SK-MEL-5 (cell line): Measurements from ENCODE around the gene CHST2. TPM values are rescaled to one million over a fixed set of nuclear protein-coding genes. Genes with fewer than 3 reads are reported as not detected.

Experiments used
- DNase-seq: peaks from one replicate; pipeline ENCODE4 v3.0.0-alpha.2; 2016; ENCODE audit warnings: low read depth, low spot score
- in situ Hi-C: cut with HindIII; loops from 2 replicates; pipeline ENCODE4 v1.10.0; 2016; ENCODE audit warnings: low sequenced_read_pairs, high pct_unique_total_duplicates, low pct_unique_long_range_greater_than_20kb
- total RNA-seq: library from RNA; depleted of rRNA; stranded (reverse); fragments of >200 nt; shearing (Covaris generic); gene quantifications from 2 replicates; pipeline ENCODE4 v1.2.3, GENCODE V29; 2014

Gene CHST2
- total RNA-seq, 1 experiment from 2014 or later: 3.6 TPM

GRCh38 chr3:143090976-143091837 lies 28.4 kb upstream of the CHST2 start:
- in situ Hi-C loops: no loop called here

GRCh38 chr3:143092191-143092590 lies 27.4 kb upstream of the CHST2 start:
- DNase-seq: no peak
- in situ Hi-C loops: no loop called here

More at GRCh38 chr3:143090976-143091837, 28.4 kb upstream of the CHST2 start:
- DNase-seq: no peak

GRCh38 chr3:143095813-143096212 lies 23.8 kb upstream of the CHST2 start:
- in situ Hi-C loops: no loop called here
- DNase-seq: no peak

- in situ Hi-C loops: no loop called here
- DNase-seq: no peak
Measured at GRCh38 chr3:143098032-143098764, 21.4 kb upstream of the CHST2 start.

- in situ Hi-C loops: no loop called here
Measured at GRCh38 chr3:143099210-143099609, 20.4 kb upstream of the CHST2 start.

GRCh38 chr3:143099690-143100089 lies 19.9 kb upstream of the CHST2 start:
- in situ Hi-C loops: no loop called here
- no peak for DNase-seq

More at GRCh38 chr3:143099210-143099609, 20.4 kb upstream of the CHST2 start:
- DNase-seq: no peak

GRCh38 chr3:143100451-143100850 lies 19.1 kb upstream of the CHST2 start:
- in situ Hi-C loops: no loop called here
- DNase-seq: no peak

- no peak for DNase-seq
- in situ Hi-C loops: no loop called here
Measured at GRCh38 chr3:143101792-143102381, 17.7 kb upstream of the CHST2 start.

GRCh38 chr3:143103652-143104051 lies 15.9 kb upstream of the CHST2 start:
- in situ Hi-C loops: no loop called here
- DNase-seq: no peak

- DNase-seq: no peak
- in situ Hi-C loops: no loop called here
Measured at GRCh38 chr3:143105170-143105569, 14.4 kb upstream of the CHST2 start.

GRCh38 chr3:143109861-143110260 lies 9.7 kb upstream of the CHST2 start:
- in situ Hi-C loops: no loop called here
- DNase-seq: no peak

- no peak for DNase-seq
- in situ Hi-C loops: no loop called here
Measured at GRCh38 chr3:143110371-143110770, 9.2 kb upstream of the CHST2 start.

GRCh38 chr3:143118630-143119008 lies 952 bp upstream of the CHST2 start:
- DNase-seq: no peak

GRCh38 chr3:143119974-143120715 lies 574 bp downstream of the CHST2 start:
- in situ Hi-C loops: no loop called here
- no peak for DNase-seq

More at GRCh38 chr3:143118630-143119008, 952 bp upstream of the CHST2 start:
- in situ Hi-C loops: no loop called here

- DNase-seq: no peak
- in situ Hi-C loops: no loop called here
Measured at GRCh38 chr3:143120716-143121240, 1.2 kb downstream of the CHST2 start.

GRCh38 chr3:143121241-143122088 lies 1.9 kb downstream of the CHST2 start:
- in situ Hi-C loops: no loop called here

GRCh38 chr3:143122089-143122430 lies 2.5 kb downstream of the CHST2 start:
- no peak for DNase-seq
- in situ Hi-C loops: no loop called here

More at GRCh38 chr3:143121241-143122088, 1.9 kb downstream of the CHST2 start:
- DNase-seq: no peak
